Liver (tissue), 10 donors: ENCODE measurements around the gene SPTB. TPM values are rescaled to one million over a fixed set of nuclear protein-coding genes. Genes with fewer than 3 reads are reported as not detected.

ENCODE experiments used
- DNase-seq: peaks from one replicate; pipeline ENCODE4 v3.0.0-alpha.2; 2017; ENCODE audit warnings: low spot score
- H3K27ac ChIP-seq, 2 donors: one replicate each; pipeline ENCODE4 v1.7.0; 2013; ENCODE audit warnings: inconsistent platforms in 2 of 2, low read length in 2 of 2, control low read depth in 1 of 2, low read depth in 1 of 2, mild to moderate bottlenecking in 1 of 2
- H3K27me3 ChIP-seq, 4 donors: one replicate each; pipeline versions ENCODE4 v1.6.1 to v1.7.0; 2013; ENCODE audit warnings: low read length in 3 of 4, inconsistent platforms in 1 of 4, mild to moderate bottlenecking in 1 of 4, moderate library complexity in 1 of 4; ENCODE audit not compliant: control insufficient read depth in 4 of 4, insufficient read depth in 4 of 4
- H3K36me3 ChIP-seq, 4 donors: one replicate each; pipeline versions ENCODE4 v1.6.1 to v1.7.0; 2013; ENCODE audit warnings: low read length in 3 of 4, mild to moderate bottlenecking in 3 of 4, low read depth in 1 of 4, moderate library complexity in 1 of 4; ENCODE audit not compliant: control insufficient read depth in 4 of 4, insufficient read depth in 3 of 4
- H3K4me1 ChIP-seq, 4 donors: one replicate each; pipeline versions ENCODE4 v1.6.1 to v1.7.0; 2013; ENCODE audit warnings: low read length in 3 of 4, mild to moderate bottlenecking in 3 of 4, moderate library complexity in 1 of 4; ENCODE audit not compliant: control insufficient read depth in 4 of 4, insufficient read depth in 4 of 4
- H3K4me3 ChIP-seq, 3 donors: one replicate each; pipeline versions ENCODE4 v1.6.1 to v1.7.0; 2013; ENCODE audit warnings: low read length in 3 of 3, control low read depth in 1 of 3, low read depth in 1 of 3, mild to moderate bottlenecking in 1 of 3
- H3K9ac ChIP-seq, 2 donors: one replicate each; pipeline ENCODE4 v1.7.0; 2013; ENCODE audit warnings: low read length in 2 of 2, mild to moderate bottlenecking in 2 of 2, moderate library complexity in 2 of 2, control low read depth in 1 of 2, low read depth in 1 of 2
- H3K9me3 ChIP-seq, 4 donors: one replicate each; pipeline versions ENCODE4 v1.6.1 to v1.7.0; 2013; ENCODE audit warnings: low read length in 3 of 4; ENCODE audit not compliant: control insufficient read depth in 4 of 4
- EGR1 ChIP-seq, 2 donors: IDR thresholded peaks; 2 replicates each; pipeline ENCODE4 v1.6.1; 2016 to 2018; ENCODE audit warnings: antibody characterized with exemption in 2 of 2, low read depth in 2 of 2
- FOXA1 ChIP-seq: IDR thresholded peaks from 2 replicates; pipeline ENCODE4 v1.6.1; 2016; ENCODE audit warnings: antibody characterized with exemption
- FOXA2 ChIP-seq: IDR thresholded peaks from 2 replicates; pipeline ENCODE4 v1.6.1; 2016; ENCODE audit warnings: antibody characterized with exemption
- HNF4A ChIP-seq, 2 donors: conservative IDR thresholded peaks; 2 replicates each; pipeline ENCODE4 v1.6.1; 2016; ENCODE audit warnings: antibody characterized with exemption in 2 of 2, mild to moderate bottlenecking in 2 of 2
- HNF4G ChIP-seq: IDR thresholded peaks from 2 replicates; pipeline ENCODE4 v1.6.1; 2016; ENCODE audit warnings: antibody characterized with exemption
- NR2F2 ChIP-seq: IDR thresholded peaks from 2 replicates; pipeline ENCODE4 v1.6.1; 2016; ENCODE audit warnings: antibody characterized with exemption
- RAD21 ChIP-seq, 2 donors: IDR thresholded peaks; 2 replicates each; pipeline ENCODE4 v1.6.1; 2016; ENCODE audit warnings: antibody characterized with exemption in 2 of 2, mild to moderate bottlenecking in 2 of 2
- REST ChIP-seq: IDR thresholded peaks from 2 replicates; pipeline ENCODE4 v1.6.1; 2016; ENCODE audit warnings: antibody characterized with exemption, mild to moderate bottlenecking
- RXRA ChIP-seq, 2 donors: IDR thresholded peaks; 2 replicates each; pipeline ENCODE4 v1.6.1; 2017 to 2018; ENCODE audit warnings: antibody characterized with exemption in 2 of 2, mild to moderate bottlenecking in 1 of 2
- SP1 ChIP-seq: IDR thresholded peaks from 2 replicates; pipeline ENCODE4 v1.6.1; 2018; ENCODE audit warnings: antibody characterized with exemption, mild to moderate bottlenecking
- YY1 ChIP-seq: IDR thresholded peaks from 2 replicates; pipeline ENCODE4 v1.6.1; 2016; ENCODE audit warnings: antibody characterized with exemption, mild to moderate bottlenecking
- WGBS: extraction: QIAGEN DNeasy Blood & Tissue Kit; methylation state at CpG from one replicate; pipeline ENCODE4 v1.1.7; 2013; 5-methylcytosine and 5-hydroxymethylcytosine counted together
- polyA plus RNA-seq, 2 donors: library from polyadenylated mRNA; stranded (reverse) in 1 of 2; unstranded in 1 of 2; fragments of 200-250 nt in 1 of 2; fragments of >200 nt in 1 of 2; fragmentation: Nextera tagmentation in 1 of 2; extraction: Ambion mirVana in 1 of 2; gene quantifications; one replicate each; pipeline versions ENCODE4 v1.2.1 to v1.2.3, GENCODE V29; 2013 to 2015
- small RNA-seq: library from RNA; depleted of rRNA; stranded (forward); fragments of <200 nt; gene quantifications from one replicate; pipeline ENCODE3, GENCODE V24; 2014
- total RNA-seq, 2 donors: library from RNA; depleted of rRNA; stranded (reverse); fragments of >200 nt; gene quantifications; one replicate each; pipeline ENCODE4 v1.2.3, GENCODE V29; 2014
- TF ChIP-seq, protein P1 (sequence below): IDR thresholded peaks from 2 replicates; pipeline ENCODE4 v1.6.1; 2016; ENCODE audit warnings: antibody characterized with exemption
- donor health status: healthy.
- donor health status: healthy.
- donor health status: healthy.
- donor health status: healthy.
- donor health status: healthy.

The SPTB gene
- total and polyA plus RNA-seq, 4 donors = 0.12 to 332 (median 0.26) TPM

DNA sequence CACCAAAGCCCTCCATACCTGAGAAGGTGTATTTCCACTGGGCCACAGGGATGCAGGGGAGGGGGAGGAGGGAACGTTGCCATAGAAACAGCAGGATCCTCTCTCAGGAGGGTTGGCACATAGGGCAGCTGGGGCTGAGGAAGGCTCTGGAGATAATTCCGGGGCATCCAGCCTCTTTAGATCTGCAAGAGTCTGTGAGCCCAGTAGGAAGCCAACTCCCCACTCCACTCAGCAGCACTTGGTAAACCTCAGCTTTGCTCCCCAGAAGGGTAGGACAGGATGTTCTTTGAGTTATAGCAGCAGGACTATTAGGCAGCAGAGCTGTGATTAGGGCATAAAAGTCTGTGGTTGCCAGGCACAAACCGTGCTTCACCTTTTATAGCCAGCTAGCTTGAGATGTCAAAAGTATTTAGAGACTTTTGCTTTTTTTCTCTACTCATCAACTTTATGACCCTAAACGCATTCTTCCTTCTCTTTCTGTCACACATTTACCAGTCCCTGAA is 183.3 kb downstream of the SPTB start:
- no peak for DNase-seq
- WGBS = 75% methylated on average over 4 of the region's 4 CpGs
- no peak overlapping the region for H3K4me3 ChIP-seq
- no peaks in the 10 kb centered on the region for H3K27me3 ChIP-seq
- H3K4me1 ChIP-seq = peaks cover 0 to 8% (median 4%) of the 10 kb centered on the region in 4 donors
- H3K9ac ChIP-seq = no peak overlapping the region
- TF ChIP-seq, protein P1, sequence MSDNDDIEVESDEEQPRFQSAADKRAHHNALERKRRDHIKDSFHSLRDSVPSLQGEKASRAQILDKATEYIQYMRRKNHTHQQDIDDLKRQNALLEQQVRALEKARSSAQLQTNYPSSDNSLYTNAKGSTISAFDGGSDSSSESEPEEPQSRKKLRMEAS = no peak
- TF ChIP-seq YY1 = no peak
- TF ChIP-seq HNF4A (conservative IDR thresholded peaks at IDR 0.05) = no peak
- no peak for TF ChIP-seq SP1
- no peak for TF ChIP-seq FOXA2
- TF ChIP-seq REST = no peak
- TF ChIP-seq EGR1 (IDR thresholded peaks at IDR 0.05; ENCODE audit: low read depth in 2 of 2) = no peak
- no peak for TF ChIP-seq RAD21 (IDR thresholded peaks at IDR 0.05)
- TF ChIP-seq RXRA (IDR thresholded peaks at IDR 0.05) = no peak
- TF ChIP-seq FOXA1 = no peak
- TF ChIP-seq NR2F2 = no peak
- TF ChIP-seq HNF4G = no peak
- no peak overlapping the region for H3K27ac ChIP-seq
- H3K36me3 ChIP-seq = no peaks in the 10 kb centered on the region
- H3K9me3 ChIP-seq = no peaks in the 10 kb centered on the region

Small RNAs within 50 kb of the gene (small RNA-seq; reads per million reads assigned to genes)
- not detected for gene RPPH1-2P

Other genes with a start within 250 kb of the SPTB start
- 10 to 100 TPM; 14.5 to 14.7 TPM for gene PLEKHG3, start 175.5 kb downstream of the SPTB start, total RNA-seq
- 10 to 100 TPM in 1 of 2 donors, 1 to 10 TPM in 1; 8.4 to 21.3 TPM for gene PLEKHG3, start 175.5 kb downstream of the SPTB start, polyA plus RNA-seq
- gene CHURC1, start 34.5 kb upstream of the SPTB start, total RNA-seq = 10 to 100 TPM; 18.8 to 48.2 TPM
- 100 to 1,000 TPM in 1 of 2 donors, 10 to 100 TPM in 1; 21.0 to 174 TPM for gene CHURC1, start 34.5 kb upstream of the SPTB start, polyA plus RNA-seq
- 10 to 100 TPM in 1 of 2 donors, 1 to 10 TPM in 1; 6.9 to 38.6 TPM for gene GPX2, start 62.8 kb upstream of the SPTB start, total RNA-seq
- gene GPX2, start 62.8 kb upstream of the SPTB start, polyA plus RNA-seq = 1,000 to 10,000 TPM in 1 of 2 donors, 100 to 1,000 TPM in 1; 611 to 1,067 TPM
- gene RAB15, start 92.4 kb upstream of the SPTB start, total RNA-seq = 10 to 100 TPM in 1 of 2 donors, 1 to 10 TPM in 1; 5.7 to 18.0 TPM
- 10 to 100 TPM in 1 of 2 donors, 1 to 10 TPM in 1; 5.5 to 16.5 TPM for gene RAB15, start 92.4 kb upstream of the SPTB start, polyA plus RNA-seq
- 10 to 100 TPM; 10.2 to 17.2 TPM for gene FNTB, start 107.0 kb upstream of the SPTB start, total RNA-seq
- 1 to 10 TPM; 6.3 to 7.8 TPM for gene FNTB, start 107.0 kb upstream of the SPTB start, polyA plus RNA-seq
- gene MAX, start 222.6 kb upstream of the SPTB start, total RNA-seq = 10 to 100 TPM; 18.9 to 27.0 TPM
- gene MAX, start 222.6 kb upstream of the SPTB start, polyA plus RNA-seq = 10 to 100 TPM; 14.8 TPM